HepG2 (cell line): ENCODE data around the gene KRTAP5-6. TPM values are rescaled to one million over a fixed set of nuclear protein-coding genes. Genes with fewer than 3 reads are reported as not detected.

Experiments
- HOXD1 ChIP-seq: sonication (generic); formaldehyde crosslinking; IDR thresholded peaks from 2 replicates; pipeline ENCODE4 v1.5.0; 2020; ENCODE audit warnings: missing genetic modification reagents
- MXI1 ChIP-seq: IDR thresholded peaks from 3 replicates; pipeline ENCODE4 v1.6.1; 2012; ENCODE audit warnings: low read depth, low read length, inconsistent platforms, borderline replicate concordance
- NAIF1 ChIP-seq: sonication (generic); formaldehyde crosslinking; IDR thresholded peaks from 2 replicates; pipeline ENCODE4 v1.5.0; 2020; ENCODE audit warnings: mild to moderate bottlenecking, missing genetic modification reagents, borderline replicate concordance
- NFATC3 ChIP-seq: sonication (generic); formaldehyde crosslinking; IDR thresholded peaks from 2 replicates; pipeline ENCODE4 v1.5.1; 2020; ENCODE audit warnings: mild to moderate bottlenecking, missing genetic modification reagents
- SKIL ChIP-seq: sonication (generic); formaldehyde crosslinking; IDR thresholded peaks from 2 replicates; pipeline ENCODE4 v1.8.0; 2022; ENCODE audit warnings: missing genetic modification reagents, mild to moderate bottlenecking, moderate library complexity, borderline replicate concordance
- THYN1 ChIP-seq: sonication (generic); formaldehyde crosslinking; IDR thresholded peaks from 2 replicates; pipeline ENCODE4 v1.8.1; 2023; ENCODE audit warnings: low read depth, mild to moderate bottlenecking, moderate library complexity, missing genetic modification reagents, borderline replicate concordance
- TP53 ChIP-seq: sonication (generic); formaldehyde crosslinking; conservative IDR thresholded peaks from 2 replicates; pipeline ENCODE4 v1.4.0; 2020; ENCODE audit warnings: missing genetic modification reagents
- ZNF17 ChIP-seq: sonication (generic); formaldehyde crosslinking; IDR thresholded peaks from 2 replicates; pipeline ENCODE4 v1.5.0; 2020; ENCODE audit warnings: mild to moderate bottlenecking, missing genetic modification reagents
- ZNF501 ChIP-seq: sonication (generic); formaldehyde crosslinking; IDR thresholded peaks from 2 replicates; pipeline ENCODE4 v1.5.1; 2020; ENCODE audit warnings: mild to moderate bottlenecking, moderate library complexity, missing genetic modification reagents
- ZSCAN31 ChIP-seq: sonication (generic); formaldehyde crosslinking; IDR thresholded peaks from 2 replicates; pipeline ENCODE4 v1.5.0; 2020; ENCODE audit warnings: low read depth, mild to moderate bottlenecking, missing genetic modification reagents
- polyA plus RNA-seq, 8 experiments: library from polyadenylated mRNA; depleted of rRNA in 3 of 8; stranded (reverse) in 7 of 8; unstranded in 1 of 8; fragments of >200 nt; fragmentation: Illumina TruSeq in 4 of 8; extraction: Trizol in 4 of 8; gene quantifications; 2 replicates each; pipeline versions ENCODE4 v1.2.1 to v1.2.3, GENCODE V29; 2011 to 2016; ENCODE audit warnings: low read depth in 4 of 8, missing spikeins in 1 of 8, mixed read lengths in 1 of 8; ENCODE audit not compliant: insufficient read depth in 1 of 8
- total RNA-seq, 5 experiments: library from RNA; depleted of rRNA; stranded (reverse); fragments of >200 nt; fragmentation: Illumina TruSeq; extraction: Trizol; gene quantifications; 2 replicates each; pipeline ENCODE4 v1.2.3, GENCODE V29; 2016; ENCODE audit warnings: low read depth in 1 of 5
- TF ChIP-seq, protein P1 (sequence below): IDR thresholded peaks from 2 replicates; pipeline ENCODE4 v1.6.1; 2016; ENCODE audit warnings: missing compliant biosample characterization, missing genetic modification reagents, borderline replicate concordance
- TF ChIP-seq, protein P2 (sequence below): sonication (generic); formaldehyde crosslinking; IDR thresholded peaks from 2 replicates; pipeline ENCODE4 v1.4.0; 2020; ENCODE audit warnings: missing genetic modification reagents
- TF ChIP-seq, protein P3 (sequence below): sonication (generic); formaldehyde crosslinking; IDR thresholded peaks from 2 replicates; pipeline ENCODE4 v1.4.0; 2020; ENCODE audit warnings: missing genetic modification reagents, low read depth, mild to moderate bottlenecking, borderline replicate concordance
- TF ChIP-seq, protein P4 (sequence below): sonication (generic); formaldehyde crosslinking; IDR thresholded peaks from 2 replicates; pipeline ENCODE4 v1.5.1; 2020; ENCODE audit warnings: mild to moderate bottlenecking, missing genetic modification reagents

KRTAP5-6 gene
- total and polyA plus RNA-seq, 2 of the 13 experiments (the other 11 are each of a cell fraction or from before 2014, with no cell fraction given) = not detected

DNA sequence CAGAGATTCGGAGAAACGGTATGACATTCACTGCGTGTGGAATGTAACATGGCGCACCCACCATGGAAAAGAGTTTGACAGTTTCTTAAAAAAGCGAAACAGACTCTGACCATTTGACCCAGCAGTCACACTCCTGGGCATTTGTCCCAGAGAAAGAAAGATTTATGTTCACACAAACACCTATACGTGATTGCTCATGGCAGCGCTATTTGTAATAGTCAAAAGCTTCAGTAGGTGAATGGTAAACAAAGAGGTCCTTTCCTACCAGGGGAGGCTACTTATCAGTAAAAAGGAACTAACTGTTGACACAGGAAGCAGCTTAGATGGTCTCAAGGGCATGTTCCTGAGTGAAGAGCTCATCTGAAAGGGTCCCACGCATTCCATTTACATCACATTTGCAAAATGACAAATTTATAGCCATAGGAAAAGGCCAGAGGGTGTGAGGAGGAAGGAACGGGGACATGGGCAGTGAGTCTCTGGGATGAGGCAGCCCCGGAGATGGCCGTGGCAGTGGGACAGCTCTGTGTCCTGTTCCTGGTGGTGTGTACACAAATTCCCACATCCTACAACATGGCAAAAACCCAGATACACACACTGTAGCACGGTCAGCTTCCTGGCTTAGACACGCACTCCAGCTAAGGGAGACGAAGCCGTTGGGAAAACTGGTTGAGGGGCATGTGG, 14.6 kb upstream of the KRTAP5-6 start (continued):
- TF ChIP-seq, protein P1, sequence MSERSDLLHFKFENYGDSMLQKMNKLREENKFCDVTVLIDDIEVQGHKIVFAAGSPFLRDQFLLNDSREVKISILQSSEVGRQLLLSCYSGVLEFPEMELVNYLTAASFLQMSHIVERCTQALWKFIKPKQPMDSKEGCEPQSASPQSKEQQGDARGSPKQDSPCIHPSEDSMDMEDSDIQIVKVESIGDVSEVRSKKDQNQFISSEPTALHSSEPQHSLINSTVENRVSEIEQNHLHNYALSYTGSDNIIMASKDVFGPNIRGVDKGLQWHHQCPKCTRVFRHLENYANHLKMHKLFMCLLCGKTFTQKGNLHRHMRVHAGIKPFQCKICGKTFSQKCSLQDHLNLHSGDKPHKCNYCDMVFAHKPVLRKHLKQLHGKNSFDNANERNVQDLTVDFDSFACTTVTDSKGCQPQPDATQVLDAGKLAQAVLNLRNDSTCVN = no peak
- TF ChIP-seq ZNF501 (CRISPR knock-in tag) (peak; percentile 54; the same call in 1 of the 2 replicates), TP53 (CRISPR knock-in tag) (0 out of 2 replicates have a peak, but pooled peaks have one; percentile 65), ZNF17 (CRISPR knock-in tag) (no peak), MXI1 (no peak), NAIF1 (CRISPR knock-in tag) (0 out of 2 replicates have a peak, but pooled peaks have one; percentile 46), ZSCAN31 (CRISPR knock-in tag) (no peak), THYN1 (CRISPR knock-in tag) (no peak), NFATC3 (CRISPR knock-in tag) (no peak), SKIL (CRISPR knock-in tag) (peak; percentile 81), HOXD1 (CRISPR knock-in tag) (peak; percentile 69; the same call in 1 of the 2 replicates)
- TF ChIP-seq, protein P2, sequence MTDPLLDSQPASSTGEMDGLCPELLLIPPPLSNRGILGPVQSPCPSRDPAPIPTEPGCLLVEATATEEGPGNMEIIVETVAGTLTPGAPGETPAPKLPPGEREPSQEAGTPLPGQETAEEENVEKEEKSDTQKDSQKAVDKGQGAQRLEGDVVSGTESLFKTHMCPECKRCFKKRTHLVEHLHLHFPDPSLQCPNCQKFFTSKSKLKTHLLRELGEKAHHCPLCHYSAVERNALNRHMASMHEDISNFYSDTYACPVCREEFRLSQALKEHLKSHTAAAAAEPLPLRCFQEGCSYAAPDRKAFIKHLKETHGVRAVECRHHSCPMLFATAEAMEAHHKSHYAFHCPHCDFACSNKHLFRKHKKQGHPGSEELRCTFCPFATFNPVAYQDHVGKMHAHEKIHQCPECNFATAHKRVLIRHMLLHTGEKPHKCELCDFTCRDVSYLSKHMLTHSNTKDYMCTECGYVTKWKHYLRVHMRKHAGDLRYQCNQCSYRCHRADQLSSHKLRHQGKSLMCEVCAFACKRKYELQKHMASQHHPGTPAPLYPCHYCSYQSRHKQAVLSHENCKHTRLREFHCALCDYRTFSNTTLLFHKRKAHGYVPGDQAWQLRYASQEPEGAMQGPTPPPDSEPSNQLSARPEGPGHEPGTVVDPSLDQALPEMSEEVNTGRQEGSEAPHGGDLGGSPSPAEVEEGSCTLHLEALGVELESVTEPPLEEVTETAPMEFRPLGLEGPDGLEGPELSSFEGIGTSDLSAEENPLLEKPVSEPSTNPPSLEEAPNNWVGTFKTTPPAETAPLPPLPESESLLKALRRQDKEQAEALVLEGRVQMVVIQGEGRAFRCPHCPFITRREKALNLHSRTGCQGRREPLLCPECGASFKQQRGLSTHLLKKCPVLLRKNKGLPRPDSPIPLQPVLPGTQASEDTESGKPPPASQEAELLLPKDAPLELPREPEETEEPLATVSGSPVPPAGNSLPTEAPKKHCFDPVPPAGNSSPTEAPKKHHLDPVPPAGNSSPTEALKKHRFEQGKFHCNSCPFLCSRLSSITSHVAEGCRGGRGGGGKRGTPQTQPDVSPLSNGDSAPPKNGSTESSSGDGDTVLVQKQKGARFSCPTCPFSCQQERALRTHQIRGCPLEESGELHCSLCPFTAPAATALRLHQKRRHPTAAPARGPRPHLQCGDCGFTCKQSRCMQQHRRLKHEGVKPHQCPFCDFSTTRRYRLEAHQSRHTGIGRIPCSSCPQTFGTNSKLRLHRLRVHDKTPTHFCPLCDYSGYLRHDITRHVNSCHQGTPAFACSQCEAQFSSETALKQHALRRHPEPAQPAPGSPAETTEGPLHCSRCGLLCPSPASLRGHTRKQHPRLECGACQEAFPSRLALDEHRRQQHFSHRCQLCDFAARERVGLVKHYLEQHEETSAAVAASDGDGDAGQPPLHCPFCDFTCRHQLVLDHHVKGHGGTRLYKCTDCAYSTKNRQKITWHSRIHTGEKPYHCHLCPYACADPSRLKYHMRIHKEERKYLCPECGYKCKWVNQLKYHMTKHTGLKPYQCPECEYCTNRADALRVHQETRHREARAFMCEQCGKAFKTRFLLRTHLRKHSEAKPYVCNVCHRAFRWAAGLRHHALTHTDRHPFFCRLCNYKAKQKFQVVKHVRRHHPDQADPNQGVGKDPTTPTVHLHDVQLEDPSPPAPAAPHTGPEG = 0 out of 2 replicates have a peak, but pooled peaks have one; percentile 9
- TF ChIP-seq, protein P3, sequence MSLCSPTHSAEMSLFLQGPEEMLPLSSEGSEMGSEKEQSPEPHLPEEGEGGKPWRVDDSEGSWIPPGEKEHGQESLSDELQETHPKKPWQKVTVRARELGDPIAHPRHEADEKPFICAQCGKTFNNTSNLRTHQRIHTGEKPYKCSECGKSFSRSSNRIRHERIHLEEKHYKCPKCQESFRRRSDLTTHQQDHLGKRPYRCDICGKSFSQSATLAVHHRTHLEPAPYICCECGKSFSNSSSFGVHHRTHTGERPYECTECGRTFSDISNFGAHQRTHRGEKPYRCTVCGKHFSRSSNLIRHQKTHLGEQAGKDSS (CRISPR knock-in tag) = peak; percentile 58; the same call in 1 of the 2 replicates
- TF ChIP-seq, protein P4, sequence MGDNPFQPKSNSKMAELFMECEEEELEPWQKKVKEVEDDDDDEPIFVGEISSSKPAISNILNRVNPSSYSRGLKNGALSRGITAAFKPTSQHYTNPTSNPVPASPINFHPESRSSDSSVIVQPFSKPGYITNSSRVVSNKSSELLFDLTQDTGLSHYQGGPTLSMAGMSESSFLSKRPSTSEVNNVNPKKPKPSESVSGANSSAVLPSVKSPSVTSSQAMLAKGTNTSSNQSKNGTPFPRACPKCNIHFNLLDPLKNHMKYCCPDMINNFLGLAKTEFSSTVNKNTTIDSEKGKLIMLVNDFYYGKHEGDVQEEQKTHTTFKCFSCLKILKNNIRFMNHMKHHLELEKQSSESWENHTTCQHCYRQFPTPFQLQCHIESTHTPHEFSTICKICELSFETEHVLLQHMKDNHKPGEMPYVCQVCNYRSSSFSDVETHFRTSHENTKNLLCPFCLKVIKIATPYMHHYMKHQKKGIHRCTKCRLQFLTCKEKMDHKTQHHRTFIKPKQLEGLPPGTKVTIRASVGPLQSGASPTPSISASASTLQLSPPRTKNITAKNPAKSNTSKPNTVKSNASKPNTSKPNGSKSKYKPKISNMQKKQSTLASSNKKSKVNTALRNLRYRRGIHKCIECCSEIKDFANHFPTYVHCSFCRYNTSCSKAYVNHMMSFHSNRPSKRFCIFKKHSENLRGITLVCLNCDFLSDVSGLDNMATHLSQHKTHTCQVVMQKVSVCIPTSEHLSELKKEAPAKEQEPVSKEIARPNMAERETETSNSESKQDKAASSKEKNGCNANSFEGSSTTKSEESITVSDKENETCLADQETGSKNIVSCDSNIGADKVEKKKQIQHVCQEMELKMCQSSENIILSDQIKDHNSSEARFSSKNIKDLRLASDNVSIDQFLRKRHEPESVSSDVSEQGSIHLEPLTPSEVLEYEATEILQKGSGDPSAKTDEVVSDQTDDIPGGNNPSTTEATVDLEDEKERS = no peak
